ENCODE measurements around the gene PSMB3.

The PSMB3 gene

GRCh38 chr17:38747463-38748148, 4.9 kb upstream of the PSMB3 start (continued):
- peak; percentile 85 for TF ChIP-seq ZNF76 (tag by site-specific recombination; IDR thresholded peaks at IDR 0.05; ENCODE audit: borderline replicate concordance, low read depth)
- peak; percentile 10; the same call in 1 of the 2 replicates for TF ChIP-seq ZNF629 (tag by site-specific recombination; IDR thresholded peaks at IDR 0.05)
- no peak for TF ChIP-seq ZNF677 (tag by site-specific recombination; IDR thresholded peaks at IDR 0.05)
- peak; percentile 30; the same call in 1 of the 2 replicates for TF ChIP-seq MZF1 (tag by site-specific recombination; IDR thresholded peaks at IDR 0.05; ENCODE audit: borderline replicate concordance)
- TF ChIP-seq PRDM4 (tag by site-specific recombination; IDR thresholded peaks at IDR 0.05) = peak; percentile 20; the same call in 1 of the 2 replicates
- TF ChIP-seq ZSCAN16 (tag by site-specific recombination; IDR thresholded peaks at IDR 0.05) = no peak
- TF ChIP-seq KLF16 (tag by site-specific recombination; IDR thresholded peaks at IDR 0.05) = 0 out of 2 replicates have a peak, but pooled peaks have one; percentile 25
- TF ChIP-seq SP2 (tag by site-specific recombination; IDR thresholded peaks at IDR 0.05) = peak; percentile 41
- 0 out of 2 replicates have a peak, but pooled peaks have one; percentile 4 for TF ChIP-seq ZNF596 (tag by site-specific recombination; IDR thresholded peaks at IDR 0.05)
- no peak for TF ChIP-seq ZNF169 (tag by site-specific recombination; IDR thresholded peaks at IDR 0.05)
- 0 out of 2 replicates have a peak, but pooled peaks have one; percentile 23 for TF ChIP-seq MYNN (tag by site-specific recombination; IDR thresholded peaks at IDR 0.05; ENCODE audit: borderline replicate concordance)
- no peak for TF ChIP-seq ZNF555 (tag by site-specific recombination; conservative IDR thresholded peaks at IDR 0.05)
- no peak for TF ChIP-seq ZBTB1 (tag by site-specific recombination; IDR thresholded peaks at IDR 0.05)
- TF ChIP-seq CTCF (tag by site-specific recombination; IDR thresholded peaks at IDR 0.05) = peak; percentile 77
- TF ChIP-seq ZBTB49 (tag by site-specific recombination; IDR thresholded peaks at IDR 0.05; ENCODE audit: low read depth) = no peak
- TF ChIP-seq SCRT1 (tag by site-specific recombination; IDR thresholded peaks at IDR 0.05; ENCODE audit: borderline replicate concordance) = no peak
- peak; percentile 95 for TF ChIP-seq ZBTB8A (tag by site-specific recombination; IDR thresholded peaks at IDR 0.05)
- no peak for TF ChIP-seq ZNF202 (tag by site-specific recombination; IDR thresholded peaks at IDR 0.05; ENCODE audit: borderline replicate concordance)
- TF ChIP-seq ZNF692 (tag by site-specific recombination; IDR thresholded peaks at IDR 0.05) = no peak
- peak; percentile 71; the same call in 1 of the 2 replicates for TF ChIP-seq YY1 (tag by site-specific recombination; IDR thresholded peaks at IDR 0.05)
- no peak for TF ChIP-seq ZNF488 (tag by site-specific recombination; IDR thresholded peaks at IDR 0.05)
- TF ChIP-seq GLIS1 (tag by site-specific recombination; IDR thresholded peaks at IDR 0.05) = peak; percentile 38
- no peak for TF ChIP-seq TSHZ1 (tag by site-specific recombination; IDR thresholded peaks at IDR 0.05; ENCODE audit: borderline replicate concordance)
- no peak for TF ChIP-seq ZNF558 (tag by site-specific recombination; IDR thresholded peaks at IDR 0.05)

Data from HEK293 (cell line).